NCI-H2196 (cell line): ENCODE results near the gene PALMD.

Source experiments
- DNase-seq: peaks from one replicate; lab custom pipeline; 2025; ENCODE audit not compliant: unreplicated experiment; lab: John Stamatoyannopoulos, UW

PALMD gene

GRCh38 chr1:99738858-99739465 lies 93.0 kb downstream of the PALMD start:
- no peak for DNase-seq

DNA sequence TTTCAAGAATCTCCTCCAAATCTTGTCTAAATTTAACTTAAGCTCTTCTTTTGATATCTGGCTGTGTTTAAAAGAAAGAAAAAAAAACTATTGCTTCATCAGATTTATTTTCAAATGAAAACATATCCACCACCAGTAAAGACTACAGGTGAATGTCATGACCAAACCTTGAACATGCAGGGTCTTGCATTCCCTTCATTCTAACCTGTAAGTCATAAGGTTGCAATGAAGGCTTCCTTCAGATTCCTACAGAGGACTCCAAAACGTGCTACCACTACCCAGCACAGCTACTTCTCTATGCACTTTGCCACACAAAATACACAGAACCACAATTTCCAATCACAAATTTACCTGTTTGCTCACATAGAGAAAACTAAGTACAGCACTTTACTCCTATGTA lies 94.2 kb downstream of the PALMD start:
- DNase-seq = no peak
